SK-N-SH (cell line): ENCODE results near the gene MAP3K2. TPM values are rescaled to one million over a fixed set of nuclear protein-coding genes. Genes with fewer than 3 reads are reported as not detected.

Source experiments
- CTCF ChIA-PET: fragments of 300-600, 350-600 bp; formaldehyde crosslinking; extraction: SDS; loops from one replicate; lab custom pipeline; 2021; lab: Yijun Ruan, JAX
- POLR2A ChIA-PET: fragments of 350-600 bp; sonication (Branson Sonifier 250); formaldehyde crosslinking; extraction: SDS; loops from one replicate; lab custom pipeline; 2020; ENCODE audit warnings: antibody characterized with exemption, inconsistent platforms; lab: Yijun Ruan, JAX
- DNase-seq: peaks from one replicate; pipeline ENCODE4 v3.0.0; 2012
- H2AFZ ChIP-seq: fragments of 200-600 bp; sonication (generic); 2 replicates; pipeline ENCODE4 v1.8.1; 2016; ENCODE audit warnings: antibody characterized with exemption, mild to moderate bottlenecking, low read depth
- H3F3A ChIP-seq: fragments of 200-600 bp; sonication (generic); replicated peaks from 2 replicates; pipeline ENCODE3; 2016; ENCODE audit warnings: antibody characterized with exemption, mild to moderate bottlenecking; ENCODE audit not compliant: insufficient read depth
- H3K27ac ChIP-seq, 2 experiments: fragments of 200-500 bp in 1 of 2; fragments of 200-600 bp in 1 of 2; sonication (Bioruptor generic) in 1 of 2; sonication (generic), shearing (Covaris generic) in 1 of 2; 2 replicates each; pipeline versions ENCODE4 v1.5.1 to v1.6.1; 2014 to 2016; ENCODE audit warnings: low read depth in 2 of 2, inconsistent platforms in 1 of 2, low read length in 1 of 2, mild to moderate bottlenecking in 1 of 2, mixed read lengths in 1 of 2
- H3K27me3 ChIP-seq: fragments of 200-600 bp; sonication (generic), shearing (Covaris generic); 2 replicates; pipeline ENCODE4 v1.6.1; 2016; ENCODE audit warnings: mixed run types; ENCODE audit not compliant: insufficient read depth
- H3K36me3 ChIP-seq, 2 experiments: fragments of 200-500 bp in 1 of 2; fragments of 200-600 bp in 1 of 2; sonication (Bioruptor generic) in 1 of 2; sonication (generic) in 1 of 2; replicated peaks in 1 of 2; 2 replicates each; pipeline versions ENCODE3 to v1.5.1; 2014 to 2016; ENCODE audit warnings: low read length in 1 of 2, mild to moderate bottlenecking in 1 of 2; ENCODE audit not compliant: insufficient read depth in 2 of 2, control insufficient read depth in 1 of 2
- H3K4me1 ChIP-seq, 2 experiments: fragments of 200-500 bp in 1 of 2; fragments of 200-600 bp in 1 of 2; sonication (Bioruptor generic) in 1 of 2; sonication (generic), shearing (Covaris generic) in 1 of 2; 2 replicates each; pipeline versions ENCODE4 v1.5.1 to v1.6.1; 2014 to 2016; ENCODE audit warnings: low read depth in 1 of 2, low read length in 1 of 2, mixed run types in 1 of 2; ENCODE audit not compliant: insufficient read depth in 2 of 2, control insufficient read depth in 1 of 2
- H3K4me2 ChIP-seq: fragments of 200-600 bp; sonication (generic), shearing (Covaris generic); 2 replicates; pipeline ENCODE4 v1.6.1; 2017; ENCODE audit warnings: mixed run types
- H3K4me3 ChIP-seq, 2 experiments: fragments of 200-500 bp in 1 of 2; fragments of 200-600 bp in 1 of 2; sonication (Bioruptor generic) in 1 of 2; sonication (generic), shearing (Covaris generic) in 1 of 2; 2 replicates each; pipeline versions ENCODE4 v1.5.1 to v1.8.1; 2014 to 2016; ENCODE audit warnings: low read depth in 2 of 2, inconsistent platforms in 1 of 2, low read length in 1 of 2, mild to moderate bottlenecking in 1 of 2, mixed read lengths in 1 of 2, moderate library complexity in 1 of 2
- H3K79me2 ChIP-seq: fragments of 200-600 bp; sonication (generic); 2 replicates; pipeline ENCODE4 v1.8.1; 2017; ENCODE audit warnings: mild to moderate bottlenecking; ENCODE audit not compliant: insufficient read depth
- H3K9ac ChIP-seq: fragments of 200-600 bp; sonication (generic); 2 replicates; pipeline ENCODE4 v1.6.1; 2017; ENCODE audit warnings: mixed run types
- H3K9me2 ChIP-seq: fragments of 200-600 bp; sonication (generic); 2 replicates; pipeline ENCODE4 v1.6.1; 2017; ENCODE audit warnings: mixed run types
- H3K9me3 ChIP-seq: fragments of 200-600 bp; sonication (generic); 2 replicates; pipeline ENCODE4 v1.6.1; 2017; ENCODE audit warnings: mixed run types, mild to moderate bottlenecking, moderate library complexity
- H4K20me1 ChIP-seq: fragments of 200-600 bp; sonication (generic); 2 replicates; pipeline ENCODE4 v1.6.1; 2017; ENCODE audit warnings: mild to moderate bottlenecking, mixed run types; ENCODE audit not compliant: insufficient read depth
- ELF1 ChIP-seq: IDR thresholded peaks from 2 replicates; pipeline ENCODE4 v1.4.0; 2012
- EZH2phosphoT487 ChIP-seq: fragments of 200-600 bp; sonication (generic); IDR thresholded peaks from 2 replicates; pipeline ENCODE4 v1.6.1; 2017; ENCODE audit warnings: low read depth, mixed run types, mild to moderate bottlenecking, antibody characterized with exemption, moderate library complexity, borderline replicate concordance
- FOSL2 ChIP-seq: IDR thresholded peaks from 2 replicates; pipeline ENCODE4 v1.4.0; 2012; ENCODE audit warnings: low read depth, mild to moderate bottlenecking, moderate library complexity, borderline replicate concordance
- FOXM1 ChIP-seq: IDR thresholded peaks from 2 replicates; pipeline ENCODE4 v1.4.0; 2012; ENCODE audit warnings: low read depth, mild to moderate bottlenecking
- GABPA ChIP-seq: IDR thresholded peaks from 2 replicates; pipeline ENCODE4 v1.4.0; 2012; ENCODE audit warnings: low read depth, mild to moderate bottlenecking
- JUND ChIP-seq: IDR thresholded peaks from 2 replicates; pipeline ENCODE4 v1.4.0; 2012
- MXI1 ChIP-seq: IDR thresholded peaks from 2 replicates; pipeline ENCODE4 v1.6.1; 2012; ENCODE audit warnings: mild to moderate bottlenecking, low read depth, low read length, improper control_type of control experiment
- NFIC ChIP-seq: IDR thresholded peaks from 2 replicates; pipeline ENCODE4 v1.4.0; 2012; ENCODE audit warnings: borderline replicate concordance
- NRF1 ChIP-seq: IDR thresholded peaks from 2 replicates; pipeline ENCODE4 v1.6.1; 2012; ENCODE audit warnings: low read depth, mild to moderate bottlenecking, low read length
- RAD21 ChIP-seq: IDR thresholded peaks from 2 replicates; pipeline ENCODE4 v1.6.1; 2012; ENCODE audit warnings: mild to moderate bottlenecking, low read length
- RCOR1 ChIP-seq: fragments of 150-350 bp; IDR thresholded peaks from 2 replicates; pipeline ENCODE4 v1.6.1; 2017; ENCODE audit warnings: antibody characterized with exemption, low read length
- RXRA ChIP-seq: IDR thresholded peaks from 2 replicates; pipeline ENCODE4 v1.4.0; 2012; ENCODE audit warnings: low read depth, mild to moderate bottlenecking, borderline replicate concordance
- SIN3A ChIP-seq: IDR thresholded peaks from 2 replicates; pipeline ENCODE4 v1.6.1; 2012; ENCODE audit warnings: low read depth, mild to moderate bottlenecking, low read length, moderate library complexity, borderline replicate concordance
- TAF1 ChIP-seq: IDR thresholded peaks from 2 replicates; pipeline ENCODE4 v1.6.1; 2012; ENCODE audit warnings: low read depth, mild to moderate bottlenecking, low read length, moderate library complexity, borderline replicate concordance
- USF1 ChIP-seq: IDR thresholded peaks from 2 replicates; pipeline ENCODE4 v1.4.0; 2012; ENCODE audit warnings: low read depth, borderline replicate concordance
- USF2 ChIP-seq: fragments of 150-350 bp; IDR thresholded peaks from 2 replicates; pipeline ENCODE4 v1.6.1; 2017; ENCODE audit warnings: antibody characterized with exemption, low read length, low read depth, borderline replicate concordance
- YY1 ChIP-seq: IDR thresholded peaks from 2 replicates; pipeline ENCODE4 v1.4.0; 2012; ENCODE audit warnings: low read depth, mild to moderate bottlenecking
- ZBTB33 ChIP-seq: IDR thresholded peaks from 2 replicates; pipeline ENCODE4 v1.4.0; 2012; ENCODE audit warnings: low read depth, borderline replicate concordance
- WGBS: methylation state at CpG from one replicate; pipeline ENCODE4 v1.1.6; 2017; ENCODE audit warnings: low lambda C conversion rate; 5-methylcytosine and 5-hydroxymethylcytosine counted together
- polyA plus RNA-seq, 3 experiments: library from polyadenylated mRNA; depleted of rRNA; stranded (reverse); fragments of >200 nt; gene quantifications; 2 replicates each; pipeline ENCODE4 v1.2.3, GENCODE V29; 2012

MAP3K2 gene
- polyA plus RNA-seq, 1 of the 3 experiments (the other 2 are of a cell fraction) = 2.7 TPM

- no peaks in the 10 kb centered on the region for H3K9me3 ChIP-seq
- no peaks in the 10 kb centered on the region for H3K79me2 ChIP-seq
- H3K27me3 ChIP-seq = no peaks in the 10 kb centered on the region
- DNase-seq = no peak
- H3K4me2 ChIP-seq = no peak overlapping the region
- peak overlapping the region in 1 of 2 experiments; percentile 78; a peak in 2 of 4 replicates for H3K27ac ChIP-seq
- H4K20me1 ChIP-seq = no peaks in the 10 kb centered on the region
- H3K4me3 ChIP-seq = no peak overlapping the region
- peaks cover 30% of the 10 kb centered on the region for H3F3A ChIP-seq
- H3K9ac ChIP-seq = no peak overlapping the region
- no peaks in the 10 kb centered on the region for H3K36me3 ChIP-seq
- WGBS = 91% methylated on average over 2 of the region's 2 CpGs
- H3K9me2 ChIP-seq = no peaks in the 10 kb centered on the region
- POLR2A ChIA-PET = interaction anchor here (0.7 kb wide), 1 partner anchor 269 kb away, joined by 3 read pairs; the partner anchor contains the start of gene LIMS2
- no peak for TF ChIP-seq RXRA
- TF ChIP-seq JUND = no peak
- no peak for TF ChIP-seq NFIC
- no peak for TF ChIP-seq YY1
- no peak for TF ChIP-seq NRF1
- TF ChIP-seq FOXM1 = no peak
- TF ChIP-seq GABPA = no peak
- TF ChIP-seq TAF1 = no peak
- no peak for TF ChIP-seq MXI1
- no peak for TF ChIP-seq USF2
- no peak for TF ChIP-seq USF1
- no peak for TF ChIP-seq FOSL2
- TF ChIP-seq ZBTB33 = no peak
- no peak for TF ChIP-seq RCOR1
- no peak for TF ChIP-seq EZH2phosphoT487
- no peak for TF ChIP-seq ELF1
- TF ChIP-seq RAD21 = no peak
- TF ChIP-seq SIN3A = no peak
- peaks cover 13 to 34% of the 10 kb centered on the region in 2 experiments for H3K4me1 ChIP-seq
- no peak overlapping the region for H2AFZ ChIP-seq
- CTCF ChIA-PET = interaction anchor here (1.5 kb wide), 1 partner anchor 9 kb away, joined by 4 read pairs; no protein-coding TSS in a partner anchor
Observed at GRCh38 chr2:127406454-127406853, 18.7 kb upstream of the MAP3K2 start.
